Measurements from ENCODE around the gene PODNL1. TPM values are rescaled to one million over a fixed set of nuclear protein-coding genes. Genes with fewer than 3 reads are reported as not detected.

The PODNL1 gene
- total RNA-seq, 5 donors from 2014 or later (not counting 1 experiment from before 2014, with no cell fraction given): 0.09 TPM; not detected in 4

DNA sequence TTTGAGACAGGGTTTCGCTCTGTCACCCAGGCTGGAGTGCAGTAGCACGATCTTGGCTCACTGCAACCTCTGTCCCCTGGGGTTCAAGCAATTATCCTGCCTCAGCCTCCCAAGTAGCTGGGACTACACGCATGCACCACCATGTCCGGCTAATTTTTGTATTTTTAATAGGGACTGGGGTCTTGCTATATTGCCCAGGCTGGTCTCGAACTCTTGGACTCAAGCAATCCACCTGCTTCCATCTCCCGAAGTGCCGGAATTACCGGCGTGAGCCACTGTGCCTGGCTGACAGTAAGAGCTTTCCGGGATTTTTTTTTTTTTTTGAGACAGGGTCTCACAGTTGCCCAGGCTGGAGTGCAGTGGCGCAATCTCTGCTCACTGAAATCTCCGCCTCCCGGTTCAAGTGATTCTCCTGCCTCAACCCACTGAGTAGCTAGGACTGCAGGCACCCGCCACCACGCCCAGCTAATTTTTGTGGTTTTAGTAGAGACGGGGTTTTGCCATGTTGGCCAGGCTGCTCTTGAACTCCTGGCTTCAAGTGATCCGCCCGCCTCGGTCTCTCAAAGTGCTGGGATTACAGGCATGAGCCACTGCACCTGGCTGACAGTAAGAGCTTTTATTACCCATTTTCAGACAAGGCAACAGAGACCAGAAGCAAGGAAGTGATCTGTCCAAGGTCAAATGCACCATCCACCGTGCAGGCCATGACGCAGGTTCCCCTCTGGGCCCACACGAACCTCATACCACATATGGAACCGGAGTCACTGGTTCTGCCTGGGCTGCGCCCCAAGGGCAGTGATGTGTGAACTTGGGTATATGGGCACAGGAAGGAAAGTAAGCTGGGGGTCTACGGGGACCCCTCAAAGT lies 46.9 kb upstream of the PODNL1 start:
- peaks cover 68 to 92% of the 10 kb centered on the region in 2 experiments for H3K4me1 ChIP-seq (ENCODE audit: control insufficient read depth in 1 of 2, extremely low read depth in 1 of 2, insufficient read depth in 2 of 2, low read length in 2 of 2)
- Mint-ChIP-seq H3K27ac (peak overlapping the region; percentile 97 to 98), H3K9me3 (no peaks in the 10 kb centered on the region), H3K27me3 (no peaks in the 10 kb centered on the region), H3K4me1 (peaks cover 60 to 88% (median 86%) of the 10 kb centered on the region in 3 donors), H3K36me3 (peaks cover 15% of the 10 kb centered on the region), H3K4me3 (peak overlapping the region; percentile 14 to 69 (median 49))
- WGBS (ENCODE audit: insufficient coverage): 69% methylated on average over 19 of the region's 25 CpGs
- CTCF ChIA-PET: interaction anchor here in 1 of 2 donors (0.6 kb wide), 1 partner anchor 92 kb away, joined by 6 read pairs; no protein-coding TSS in a partner anchor
- no peaks in the 10 kb centered on the region for H3K9me3 ChIP-seq
- peak overlapping the region; percentile 94 for H3K27ac ChIP-seq (ENCODE audit: low read length)
- DNase-seq: peak in 4 of 35 experiments; percentile 7 to 51 (median 36)
- peaks cover 3 to 16% of the 10 kb centered on the region in 2 donors for H3K36me3 ChIP-seq (ENCODE audit: control insufficient read depth in 2 of 2, extremely low read depth in 1 of 2, insufficient read depth in 1 of 2, low read length in 1 of 2)
- POLR2A ChIA-PET: interaction anchor here (0.5 to 0.6 kb wide), 5 partner anchors 7 to 57 kb away, joined by 3 to 9 read pairs (median 4); no protein-coding TSS in a partner anchor
- H3K4me3 ChIP-seq (ENCODE audit: control insufficient read depth in 1 of 2, extremely low read depth in 1 of 2, low read length in 1 of 2): peak overlapping the region in 1 of 2 donors; percentile 0
- no peak for ATAC-seq (replicated peaks in 1 of 4)
- H3K27me3 ChIP-seq (replicated peaks in 1 of 2; ENCODE audit: control insufficient read depth in 2 of 2, extremely low read depth in 1 of 2, insufficient read depth in 2 of 2, low read length in 1 of 2): no peaks in the 10 kb centered on the region

GRCh38 chr19:13984186-13984585 lies 46.0 kb upstream of the PODNL1 start:
- CTCF ChIA-PET: no interaction called here
- peak overlapping the region in 1 of 3 donors; percentile 69 for H3K4me3 Mint-ChIP-seq
- WGBS (ENCODE audit: insufficient coverage): no CpG with 5 or more reads among the region's 15 CpGs
- H3K9me3 Mint-ChIP-seq: no peaks in the 10 kb centered on the region
- ATAC-seq (replicated peaks in 1 of 4): no peak
- Histone ChIP-seq H3K4me1 (ENCODE audit: control insufficient read depth in 1 of 2, extremely low read depth in 1 of 2, insufficient read depth in 2 of 2, low read length in 2 of 2) (peaks cover 66 to 92% of the 10 kb centered on the region in 2 experiments), H3K27me3 (replicated peaks in 1 of 2; ENCODE audit: control insufficient read depth in 2 of 2, extremely low read depth in 1 of 2, insufficient read depth in 2 of 2, low read length in 1 of 2) (no peaks in the 10 kb centered on the region), H3K27ac (ENCODE audit: low read length) (peak overlapping the region; percentile 37), H3K9me3 (no peaks in the 10 kb centered on the region), H3K36me3 (ENCODE audit: control insufficient read depth in 2 of 2, extremely low read depth in 1 of 2, insufficient read depth in 1 of 2, low read length in 1 of 2) (peaks cover 5 to 17% of the 10 kb centered on the region in 2 donors), H3K4me3 (ENCODE audit: control insufficient read depth in 1 of 2, extremely low read depth in 1 of 2, low read length in 1 of 2) (no peak overlapping the region)
- no peaks in the 10 kb centered on the region for H3K27me3 Mint-ChIP-seq
- DNase-seq: peak in 1 of 35 experiments; percentile 14
- peak overlapping the region; percentile 97 to 98 for H3K27ac Mint-ChIP-seq
- H3K4me1 Mint-ChIP-seq: peaks cover 51 to 84% (median 83%) of the 10 kb centered on the region in 3 donors
- POLR2A ChIA-PET: interaction anchor here in 1 of 2 donors (0.6 kb wide), 1 partner anchor 14 kb away, joined by 9 read pairs; no protein-coding TSS in a partner anchor
- H3K36me3 Mint-ChIP-seq: peaks cover 6% of the 10 kb centered on the region

GRCh38 chr19:13983213-13983889 lies 45.1 kb upstream of the PODNL1 start:
- Histone ChIP-seq H3K4me1 (ENCODE audit: control insufficient read depth in 1 of 2, extremely low read depth in 1 of 2, insufficient read depth in 2 of 2, low read length in 2 of 2) (peaks cover 67 to 91% of the 10 kb centered on the region in 2 experiments), H3K9me3 (no peaks in the 10 kb centered on the region), H3K27ac (ENCODE audit: low read length) (peak overlapping the region; percentile 37), H3K27me3 (replicated peaks in 1 of 2; ENCODE audit: control insufficient read depth in 2 of 2, extremely low read depth in 1 of 2, insufficient read depth in 2 of 2, low read length in 1 of 2) (no peaks in the 10 kb centered on the region), H3K4me3 (ENCODE audit: control insufficient read depth in 1 of 2, extremely low read depth in 1 of 2, low read length in 1 of 2) (no peak overlapping the region), H3K36me3 (ENCODE audit: control insufficient read depth in 2 of 2, extremely low read depth in 1 of 2, insufficient read depth in 1 of 2, low read length in 1 of 2) (peaks cover 5 to 11% of the 10 kb centered on the region in 2 donors)
- no peaks in the 10 kb centered on the region for H3K36me3 Mint-ChIP-seq
- POLR2A ChIA-PET: no interaction called here
- H3K27me3 Mint-ChIP-seq: no peaks in the 10 kb centered on the region
- 40% methylated on average over 12 of the region's 21 CpGs for WGBS (ENCODE audit: insufficient coverage)
- DNase-seq (peak in 32 of 35 experiments; percentile 22 to 70 (median 49)), ATAC-seq (replicated peaks in 1 of 4) (peak in 2 of 4 experiments; percentile 8)
- CTCF ChIA-PET: interaction anchor here in 1 of 2 donors (0.6 to 1.0 kb wide), 2 partner anchors 32 to 48 kb away, joined by 3 to 4 read pairs; partner anchors contain the start of gene IL27RA
- H3K9me3 Mint-ChIP-seq: no peaks in the 10 kb centered on the region
- H3K4me1 Mint-ChIP-seq: peaks cover 43 to 76% (median 75%) of the 10 kb centered on the region in 3 donors
- H3K27ac Mint-ChIP-seq: peak overlapping the region; percentile 90 to 91
- H3K4me3 Mint-ChIP-seq: peak overlapping the region; percentile 9 to 69 (median 37)

- Mint-ChIP-seq H3K4me3 (peak overlapping the region in 2 of 3 donors; percentile 37 to 69), H3K27me3 (no peaks in the 10 kb centered on the region), H3K4me1 (peaks cover 37 to 73% (median 73%) of the 10 kb centered on the region in 3 donors), H3K9me3 (no peaks in the 10 kb centered on the region), H3K36me3 (no peaks in the 10 kb centered on the region), H3K27ac (peak overlapping the region; percentile 90 to 91)
- Histone ChIP-seq H3K27ac (ENCODE audit: low read length) (peak overlapping the region; percentile 37), H3K4me3 (ENCODE audit: control insufficient read depth in 1 of 2, extremely low read depth in 1 of 2, low read length in 1 of 2) (no peak overlapping the region), H3K4me1 (ENCODE audit: control insufficient read depth in 1 of 2, extremely low read depth in 1 of 2, insufficient read depth in 2 of 2, low read length in 2 of 2) (peaks cover 69 to 88% of the 10 kb centered on the region in 2 experiments), H3K27me3 (replicated peaks in 1 of 2; ENCODE audit: control insufficient read depth in 2 of 2, extremely low read depth in 1 of 2, insufficient read depth in 2 of 2, low read length in 1 of 2) (no peaks in the 10 kb centered on the region), H3K9me3 (no peaks in the 10 kb centered on the region), H3K36me3 (ENCODE audit: control insufficient read depth in 2 of 2, extremely low read depth in 1 of 2, insufficient read depth in 1 of 2, low read length in 1 of 2) (peaks cover 5 to 11% of the 10 kb centered on the region in 2 donors)
- POLR2A ChIA-PET: no interaction called here
- WGBS (ENCODE audit: insufficient coverage): 94% methylated on average over 7 of the region's 9 CpGs
- DNase-seq (no peak), ATAC-seq (replicated peaks in 1 of 4) (no peak)
- CTCF ChIA-PET: no interaction called here
These were observed 44.6 kb upstream of the PODNL1 start for GRCh38 chr19:13982773-13983172.

GRCh38 chr19:13981988-13982501 lies 43.8 kb upstream of the PODNL1 start:
- no peaks in the 10 kb centered on the region for H3K9me3 ChIP-seq
- no peaks in the 10 kb centered on the region for H3K27me3 Mint-ChIP-seq
- H3K36me3 Mint-ChIP-seq: no peaks in the 10 kb centered on the region
- WGBS (ENCODE audit: insufficient coverage): 94% methylated on average over 13 of the region's 17 CpGs
- ATAC-seq (replicated peaks in 1 of 4): no peak
- peak overlapping the region in 1 of 3 donors; percentile 69 for H3K4me3 Mint-ChIP-seq
- peak overlapping the region; percentile 43 to 90 for H3K27ac Mint-ChIP-seq
- H3K4me1 ChIP-seq (ENCODE audit: control insufficient read depth in 1 of 2, extremely low read depth in 1 of 2, insufficient read depth in 2 of 2, low read length in 2 of 2): peaks cover 61 to 81% of the 10 kb centered on the region in 2 experiments
- H3K9me3 Mint-ChIP-seq: no peaks in the 10 kb centered on the region
- H3K27ac ChIP-seq (ENCODE audit: low read length): no peak overlapping the region
- no peak for DNase-seq
- ChIA-PET POLR2A (no interaction called here), CTCF (interaction anchor here in 1 of 2 donors (0.6 kb wide), 1 partner anchor 84 kb away, joined by 5 read pairs; no protein-coding TSS in a partner anchor)
- H3K27me3 ChIP-seq (replicated peaks in 1 of 2; ENCODE audit: control insufficient read depth in 2 of 2, extremely low read depth in 1 of 2, insufficient read depth in 2 of 2, low read length in 1 of 2): no peaks in the 10 kb centered on the region
- H3K4me3 ChIP-seq (ENCODE audit: control insufficient read depth in 1 of 2, extremely low read depth in 1 of 2, low read length in 1 of 2): no peak overlapping the region
- H3K4me1 Mint-ChIP-seq: peaks cover 29 to 65% (median 65%) of the 10 kb centered on the region in 3 donors
- H3K36me3 ChIP-seq (ENCODE audit: control insufficient read depth in 2 of 2, extremely low read depth in 1 of 2, insufficient read depth in 1 of 2, low read length in 1 of 2): peaks cover 5 to 11% of the 10 kb centered on the region in 2 donors

Measured in T-cell (primary cell).